NT2/D1 (cell line): ENCODE data around the gene ATG101.

Source experiments
- DNase-seq: peaks from one replicate; pipeline ENCODE4 v3.0.0-alpha.2; 2011; ENCODE audit warnings: low read depth, low spot score
- H3K27me3 ChIP-seq: 2 replicates; pipeline ENCODE4 v1.6.0; 2011; ENCODE audit warnings: mild to moderate bottlenecking; ENCODE audit not compliant: insufficient read length, insufficient read depth
- H3K36me3 ChIP-seq: 2 replicates; pipeline ENCODE4 v1.6.1; 2011; ENCODE audit warnings: mild to moderate bottlenecking, low read length, mixed read lengths; ENCODE audit not compliant: insufficient read depth, insufficient read length
- H3K4me1 ChIP-seq: 2 replicates; pipeline ENCODE4 v1.5.1; 2011; ENCODE audit not compliant: insufficient read depth, insufficient read length
- H3K4me3 ChIP-seq: 2 replicates; pipeline ENCODE4 v1.5.1; 2011; ENCODE audit warnings: low read depth; ENCODE audit not compliant: insufficient read length
- H3K9ac ChIP-seq: 2 replicates; pipeline ENCODE4 v1.6.0; 2011; ENCODE audit warnings: low read depth; ENCODE audit not compliant: insufficient read length
- H3K9me3 ChIP-seq: 2 replicates; pipeline ENCODE4 v1.5.1; 2011; ENCODE audit warnings: mild to moderate bottlenecking, low read length; ENCODE audit not compliant: insufficient read depth
- SUZ12 ChIP-seq: IDR thresholded peaks from 2 replicates; pipeline ENCODE4 v1.6.1; 2011; ENCODE audit not compliant: insufficient read length, insufficient read depth; ENCODE audit errors: extremely low read depth
- YY1 ChIP-seq: IDR thresholded peaks from 2 replicates; pipeline ENCODE4 v1.6.1; 2011; ENCODE audit not compliant: insufficient read length, insufficient read depth
- ZNF274 ChIP-seq: IDR thresholded peaks from 2 replicates; pipeline ENCODE4 v1.6.1; 2011; ENCODE audit warnings: mild to moderate bottlenecking, low read depth, low read length

ATG101 gene

GRCh38 chr12:52052468-52053186 is 17.2 kb upstream of the ATG101 start:
- DNase-seq, result no peak
- TF ChIP-seq YY1, result no peak
- TF ChIP-seq ZNF274, result no peak
- TF ChIP-seq SUZ12, result no peak
- H3K27me3 ChIP-seq, result peaks cover 32% of the 10 kb centered on the region
- H3K4me1 ChIP-seq, result peaks cover 8% of the 10 kb centered on the region
- peak overlapping the region; percentile 93 for H3K9ac ChIP-seq
- peaks cover 45% of the 10 kb centered on the region for H3K36me3 ChIP-seq
- no peaks in the 10 kb centered on the region for H3K9me3 ChIP-seq
- H3K4me3 ChIP-seq, result peak overlapping the region; percentile 90

- H3K9me3 ChIP-seq, result no peaks in the 10 kb centered on the region
- TF ChIP-seq YY1 (no peak), ZNF274 (no peak)
- H3K9ac ChIP-seq, result no peak overlapping the region
- DNase-seq, result no peak
- no peak overlapping the region for H3K4me3 ChIP-seq
- H3K4me1 ChIP-seq, result peaks cover 8% of the 10 kb centered on the region
- H3K36me3 ChIP-seq, result peaks cover 54% of the 10 kb centered on the region
- peaks cover 32% of the 10 kb centered on the region for H3K27me3 ChIP-seq
Measured at GRCh38 chr12:52053536-52054209, 16.1 kb upstream of the ATG101 start.

DNA sequence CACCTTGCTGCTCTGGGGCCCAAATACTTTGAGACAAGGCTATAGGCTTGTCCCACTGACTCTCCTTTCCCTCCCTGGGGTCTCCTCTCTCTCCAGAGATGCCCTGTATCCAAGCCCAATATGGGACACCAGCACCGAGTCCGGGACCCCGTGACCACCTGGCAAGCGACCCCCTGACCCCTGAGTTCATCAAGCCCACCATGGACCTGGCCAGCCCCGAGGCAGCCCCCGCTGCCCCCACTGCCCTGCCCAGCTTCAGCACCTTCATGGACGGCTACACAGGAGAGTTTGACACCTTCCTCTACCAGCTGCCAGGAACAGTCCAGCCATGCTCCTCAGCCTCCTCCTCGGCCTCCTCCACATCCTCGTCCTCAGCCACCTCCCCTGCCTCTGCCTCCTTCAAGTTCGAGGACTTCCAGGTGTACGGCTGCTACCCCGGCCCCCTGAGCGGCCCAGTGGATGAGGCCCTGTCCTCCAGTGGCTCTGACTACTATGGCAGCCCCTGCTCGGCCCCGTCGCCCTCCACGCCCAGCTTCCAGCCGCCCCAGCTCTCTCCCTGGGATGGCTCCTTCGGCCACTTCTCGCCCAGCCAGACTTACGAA is 15.4 kb upstream of the ATG101 start:
- Histone ChIP-seq H3K27me3 (peaks cover 25% of the 10 kb centered on the region), H3K4me1 (peaks cover 8% of the 10 kb centered on the region), H3K9me3 (no peaks in the 10 kb centered on the region), H3K36me3 (peaks cover 61% of the 10 kb centered on the region), H3K4me3 (no peak overlapping the region), H3K9ac (no peak overlapping the region)
- TF ChIP-seq ZNF274, result no peak
- TF ChIP-seq YY1, result no peak
- no peak for TF ChIP-seq SUZ12
- DNase-seq, result no peak

GRCh38 chr12:52054833-52055730 is 14.7 kb upstream of the ATG101 start:
- no peak overlapping the region for H3K9ac ChIP-seq
- no peak for DNase-seq

DNA sequence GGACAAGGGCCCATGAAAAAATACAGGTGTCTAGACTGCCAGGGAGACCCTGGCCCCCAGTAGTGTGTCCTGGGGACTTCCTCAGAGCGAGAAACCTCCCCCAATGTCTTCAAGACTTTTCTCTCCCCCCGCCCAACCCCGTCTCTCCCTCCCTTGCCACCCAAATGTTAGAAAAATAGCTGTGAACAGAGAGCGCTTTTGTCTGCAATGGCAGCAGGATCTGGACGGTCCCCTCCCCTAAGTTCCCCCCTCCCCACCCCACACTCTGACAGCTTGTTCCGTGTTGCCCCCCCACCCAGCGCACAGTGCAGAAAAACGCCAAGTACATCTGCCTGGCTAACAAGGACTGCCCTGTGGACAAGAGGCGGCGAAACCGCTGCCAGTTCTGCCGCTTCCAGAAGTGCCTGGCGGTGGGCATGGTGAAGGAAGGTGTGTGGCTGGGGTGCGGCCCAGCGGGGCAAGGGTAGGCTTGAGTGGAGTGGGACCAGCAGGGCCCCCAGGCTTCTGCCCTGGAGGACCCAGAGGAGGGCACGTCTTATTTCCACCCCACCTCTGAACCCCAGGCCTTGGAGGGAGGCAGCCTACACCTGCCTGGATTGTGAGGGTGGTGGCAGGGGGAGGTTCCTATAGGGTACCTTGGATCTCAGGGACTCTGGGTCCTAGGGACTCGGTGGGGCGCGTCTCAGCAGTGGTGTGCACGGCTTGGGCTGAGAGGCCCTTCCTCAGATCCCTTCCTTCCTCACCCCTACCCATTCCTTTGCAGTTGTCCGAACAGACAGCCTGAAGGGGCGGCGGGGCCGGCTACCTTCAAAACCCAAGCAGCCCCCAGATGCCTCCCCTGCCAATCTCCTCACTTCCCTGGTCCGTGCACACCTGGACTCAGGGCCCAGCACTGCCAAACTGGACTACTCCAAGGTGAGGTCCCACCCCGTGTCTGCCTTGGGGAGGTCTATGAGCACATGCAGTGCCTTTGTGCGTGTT is 13.8 kb upstream of the ATG101 start:
- H3K27me3 ChIP-seq, result peaks cover 14% of the 10 kb centered on the region
- H3K9ac ChIP-seq, result no peak overlapping the region
- no peaks in the 10 kb centered on the region for H3K9me3 ChIP-seq
- no peak for TF ChIP-seq SUZ12
- no peak for TF ChIP-seq YY1
- TF ChIP-seq ZNF274, result no peak
- H3K4me1 ChIP-seq, result peaks cover 8% of the 10 kb centered on the region
- DNase-seq, result no peak
- no peak overlapping the region for H3K4me3 ChIP-seq
- peaks cover 68% of the 10 kb centered on the region for H3K36me3 ChIP-seq

More at GRCh38 chr12:52054833-52055730, 14.7 kb upstream of the ATG101 start:
- peaks cover 68% of the 10 kb centered on the region for H3K36me3 ChIP-seq
- peaks cover 18% of the 10 kb centered on the region for H3K27me3 ChIP-seq
- H3K9me3 ChIP-seq, result no peaks in the 10 kb centered on the region
- no peak for TF ChIP-seq SUZ12
- TF ChIP-seq YY1, result no peak
- no peak for TF ChIP-seq ZNF274
- peaks cover 8% of the 10 kb centered on the region for H3K4me1 ChIP-seq
- H3K4me3 ChIP-seq, result no peak overlapping the region
